Glutamatergic neuron (in vitro differentiated cells): ENCODE results near the gene IL17RB. TPM values are rescaled to one million over a fixed set of nuclear protein-coding genes. Genes with fewer than 3 reads are reported as not detected.
A peak's percentile ranks its signal among the peaks of the same experiment; 100 is the strongest.

Source experiments
- DNase-seq: peaks from one replicate; pipeline ENCODE4 v3.0.0; 2022
- H3K27ac Mint-ChIP-seq: one replicate; pipeline ENCODE4 v1.8.0; 2020; ENCODE audit warnings: mild to moderate bottlenecking, mixed read lengths, inconsistent platforms; ENCODE audit not compliant: unreplicated experiment
- H3K27me3 Mint-ChIP-seq: one replicate; pipeline ENCODE4 v1.8.0; 2020; ENCODE audit warnings: mild to moderate bottlenecking, moderate library complexity, mixed read lengths, inconsistent platforms; ENCODE audit not compliant: unreplicated experiment
- H3K36me3 Mint-ChIP-seq: one replicate; pipeline ENCODE4 v1.8.0; 2020; ENCODE audit warnings: mild to moderate bottlenecking, mixed read lengths, inconsistent platforms; ENCODE audit not compliant: unreplicated experiment
- H3K4me1 Mint-ChIP-seq: one replicate; pipeline ENCODE4 v1.8.0; 2020; ENCODE audit warnings: mild to moderate bottlenecking, low read depth, mixed read lengths, inconsistent platforms; ENCODE audit not compliant: unreplicated experiment
- H3K4me3 Mint-ChIP-seq: one replicate; pipeline ENCODE4 v1.8.0; 2020; ENCODE audit warnings: mild to moderate bottlenecking, mixed read lengths, inconsistent platforms; ENCODE audit not compliant: unreplicated experiment
- H3K9me3 Mint-ChIP-seq: one replicate; pipeline ENCODE4 v1.8.0; 2020; ENCODE audit warnings: mild to moderate bottlenecking, moderate library complexity, mixed read lengths, inconsistent platforms; ENCODE audit not compliant: unreplicated experiment
- total RNA-seq: library from RNA; stranded (reverse); fragmentation: NEBNext Ultra II Directional; extraction: Animal tissue kit (Norgen Biotek cat#: 25700); gene quantifications from one replicate; pipeline ENCODE4 v1.2.1, GENCODE V29; 2021; ENCODE audit not compliant: unreplicated experiment
- TF ChIP-seq, protein P1 (sequence below): fragments of 200-600 bp; sonication (generic); IDR thresholded peaks from one replicate; pipeline ENCODE4 v1.5.0; 2021; ENCODE audit not compliant: partially characterized antibody, unreplicated experiment

Gene IL17RB
- total RNA-seq, 1 donor from 2014 or later, result 0.78 TPM

DNA sequence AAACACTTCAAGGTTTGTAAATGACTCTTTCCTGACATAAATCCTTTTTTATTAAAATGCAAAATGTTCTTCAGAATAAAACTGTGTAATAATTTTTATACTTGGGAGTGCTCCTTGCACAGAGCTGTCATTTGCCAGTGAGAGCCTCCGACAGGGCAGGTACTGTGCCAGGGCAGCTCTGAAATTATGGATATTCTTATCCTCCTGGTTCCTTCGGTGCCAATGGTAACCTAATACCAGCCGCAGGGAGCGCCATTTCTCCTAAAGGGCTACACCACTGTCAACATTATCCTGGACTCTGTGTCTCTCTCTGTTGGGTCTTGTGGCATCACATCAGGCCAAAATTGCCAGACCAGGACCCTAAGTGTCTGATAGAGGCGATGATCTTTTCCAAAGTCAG, 33.1 kb upstream of the IL17RB start:
- Mint-ChIP-seq H3K36me3 (no peaks in the 10 kb centered on the region), H3K9me3 (no peaks in the 10 kb centered on the region)

DNA sequence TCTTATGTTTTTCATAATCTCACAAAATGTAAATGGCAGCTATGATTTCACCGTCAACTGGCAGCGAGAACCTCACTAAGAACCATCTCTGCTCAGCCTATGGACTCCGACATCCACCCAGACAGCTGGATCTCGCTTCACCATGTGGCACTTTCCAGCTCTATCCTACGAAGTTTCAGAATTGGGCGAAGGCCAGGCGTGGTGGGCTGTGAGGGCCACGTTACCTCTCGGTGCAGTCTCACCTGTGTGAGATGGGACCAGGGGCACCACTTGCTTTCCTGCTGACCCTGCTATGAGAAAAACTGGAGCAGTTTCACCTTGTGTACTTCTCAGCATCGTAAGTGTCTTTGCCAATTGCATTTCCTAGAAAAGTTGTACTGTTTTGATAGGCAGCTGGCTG, 32.5 kb upstream of the IL17RB start:
- Mint-ChIP-seq H3K4me3 (no peak overlapping the region), H3K9me3 (peaks cover 2% of the 10 kb centered on the region), H3K4me1 (peaks cover 3% of the 10 kb centered on the region), H3K36me3 (no peaks in the 10 kb centered on the region), H3K27me3 (no peaks in the 10 kb centered on the region), H3K27ac (no peak overlapping the region)
- peak; percentile 3 for DNase-seq
- TF ChIP-seq, protein P1, sequence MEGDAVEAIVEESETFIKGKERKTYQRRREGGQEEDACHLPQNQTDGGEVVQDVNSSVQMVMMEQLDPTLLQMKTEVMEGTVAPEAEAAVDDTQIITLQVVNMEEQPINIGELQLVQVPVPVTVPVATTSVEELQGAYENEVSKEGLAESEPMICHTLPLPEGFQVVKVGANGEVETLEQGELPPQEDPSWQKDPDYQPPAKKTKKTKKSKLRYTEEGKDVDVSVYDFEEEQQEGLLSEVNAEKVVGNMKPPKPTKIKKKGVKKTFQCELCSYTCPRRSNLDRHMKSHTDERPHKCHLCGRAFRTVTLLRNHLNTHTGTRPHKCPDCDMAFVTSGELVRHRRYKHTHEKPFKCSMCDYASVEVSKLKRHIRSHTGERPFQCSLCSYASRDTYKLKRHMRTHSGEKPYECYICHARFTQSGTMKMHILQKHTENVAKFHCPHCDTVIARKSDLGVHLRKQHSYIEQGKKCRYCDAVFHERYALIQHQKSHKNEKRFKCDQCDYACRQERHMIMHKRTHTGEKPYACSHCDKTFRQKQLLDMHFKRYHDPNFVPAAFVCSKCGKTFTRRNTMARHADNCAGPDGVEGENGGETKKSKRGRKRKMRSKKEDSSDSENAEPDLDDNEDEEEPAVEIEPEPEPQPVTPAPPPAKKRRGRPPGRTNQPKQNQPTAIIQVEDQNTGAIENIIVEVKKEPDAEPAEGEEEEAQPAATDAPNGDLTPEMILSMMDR, result no peak

More for the DNA sequence above, 33.1 kb upstream of the IL17RB start:
- Mint-ChIP-seq H3K4me1 (peaks cover 3% of the 10 kb centered on the region), H3K4me3 (no peak overlapping the region), H3K27ac (no peak overlapping the region), H3K27me3 (peaks cover 3% of the 10 kb centered on the region)
- TF ChIP-seq, protein P1, result no peak
- no peak for DNase-seq

DNA sequence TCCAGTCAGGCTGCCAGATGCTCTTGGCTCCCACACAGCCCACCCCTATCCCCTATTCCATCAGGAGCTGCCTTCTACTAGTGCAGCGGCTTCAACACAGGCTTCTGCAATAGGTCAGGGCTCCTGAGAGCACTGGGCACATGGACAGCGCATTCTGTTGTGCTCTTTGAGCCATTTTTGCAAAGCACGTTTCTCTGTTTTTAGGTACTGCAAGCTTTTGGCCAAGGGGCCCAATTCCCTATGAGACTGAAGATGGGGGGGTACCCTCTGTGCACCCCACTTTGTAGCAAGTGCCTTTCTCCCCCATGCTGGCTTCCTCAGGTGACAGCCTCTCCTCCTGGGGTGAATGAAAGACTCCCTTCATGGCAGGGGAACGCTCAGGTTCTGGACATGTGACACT, 31.3 kb upstream of the IL17RB start:
- Mint-ChIP-seq H3K4me3 (no peak overlapping the region), H3K27ac (no peak overlapping the region), H3K9me3 (peaks cover 2% of the 10 kb centered on the region), H3K4me1 (peaks cover 3% of the 10 kb centered on the region), H3K27me3 (no peaks in the 10 kb centered on the region), H3K36me3 (no peaks in the 10 kb centered on the region)
- TF ChIP-seq, protein P1, result no peak
- DNase-seq, result no peak

DNA sequence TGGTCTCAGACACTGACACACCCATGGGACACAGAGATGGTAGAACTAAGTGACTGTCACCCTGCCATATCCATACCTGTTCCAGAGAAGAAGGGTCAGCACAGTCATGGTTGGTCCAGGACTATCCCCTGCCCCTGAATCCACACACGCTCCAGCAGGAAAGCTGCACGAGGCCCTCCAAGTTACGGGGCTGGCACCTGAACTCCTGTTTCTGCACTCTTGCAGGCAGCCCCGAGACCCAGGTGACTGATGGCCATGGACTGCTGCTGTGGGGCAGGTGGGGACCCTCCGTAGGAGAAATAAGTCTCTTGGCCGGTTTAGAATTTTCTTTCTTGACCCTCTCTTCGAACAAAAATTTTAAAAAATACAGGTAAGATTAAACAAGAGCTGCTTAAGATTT, 30.7 kb upstream of the IL17RB start:
- H3K4me3 Mint-ChIP-seq, result no peak overlapping the region
- H3K9me3 Mint-ChIP-seq, result peaks cover 2% of the 10 kb centered on the region
- TF ChIP-seq, protein P1, result no peak
- H3K4me1 Mint-ChIP-seq, result peaks cover 3% of the 10 kb centered on the region
- no peaks in the 10 kb centered on the region for H3K27me3 Mint-ChIP-seq
- H3K36me3 Mint-ChIP-seq, result no peaks in the 10 kb centered on the region
- peak; percentile 11 for DNase-seq
- no peak overlapping the region for H3K27ac Mint-ChIP-seq

DNA sequence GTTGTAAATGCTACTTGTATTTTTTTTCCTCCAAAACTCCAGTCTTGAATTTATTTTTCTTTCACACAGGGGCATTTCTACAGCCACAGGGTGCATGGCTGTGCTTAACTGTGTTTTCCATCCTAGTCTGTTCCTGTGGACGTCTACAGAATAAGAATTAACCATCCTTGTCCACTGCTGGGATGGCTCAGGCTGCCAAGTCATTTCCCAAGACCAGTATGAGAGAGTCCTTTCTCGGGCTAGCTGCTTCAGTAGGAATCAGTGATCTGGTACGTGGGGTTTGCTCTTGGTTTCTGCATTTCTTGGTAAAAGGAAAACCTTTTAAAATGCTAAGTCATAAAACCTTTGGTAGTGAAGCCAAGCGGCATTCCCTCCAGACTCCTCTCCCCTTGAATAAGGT, 29.9 kb upstream of the IL17RB start:
- H3K4me3 Mint-ChIP-seq, result no peak overlapping the region
- no peaks in the 10 kb centered on the region for H3K36me3 Mint-ChIP-seq
- TF ChIP-seq, protein P1, result no peak
- peaks cover 3% of the 10 kb centered on the region for H3K9me3 Mint-ChIP-seq
- no peak for DNase-seq
- H3K27me3 Mint-ChIP-seq, result no peaks in the 10 kb centered on the region
- peaks cover 3% of the 10 kb centered on the region for H3K4me1 Mint-ChIP-seq
- H3K27ac Mint-ChIP-seq, result no peak overlapping the region
